ENCODE data around the gene NUDT13. TPM values are rescaled to one million over a fixed set of nuclear protein-coding genes. Genes with fewer than 3 reads are reported as not detected.

Gene NUDT13
- total and polyA plus RNA-seq, 2 of the 8 experiments (the other 6 are each of a cell fraction or from before 2014, with no cell fraction given): 1.5 to 1.9 TPM

DNA sequence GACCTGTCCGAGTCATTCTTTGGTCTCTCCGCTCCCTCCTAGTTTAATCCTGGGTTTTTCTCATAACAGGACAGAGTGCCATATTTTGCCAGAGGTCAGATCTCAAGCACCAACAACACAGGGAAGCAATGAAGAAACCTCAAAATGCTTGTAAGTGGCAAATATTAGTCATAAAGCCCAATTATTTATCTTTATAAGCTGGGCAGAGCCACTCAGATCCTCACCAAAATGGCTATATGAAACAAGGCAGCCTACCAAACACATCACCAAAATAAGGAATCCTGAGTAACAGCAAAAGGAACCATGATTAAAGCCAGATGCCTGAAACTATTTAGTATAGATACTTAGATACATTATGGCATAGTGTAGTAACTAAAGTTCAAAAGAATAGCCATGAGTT lies 52.8 kb downstream of the NUDT13 start:
- Histone ChIP-seq H2BK120ac (replicated peaks; ENCODE audit: low read depth, low read length) (no peak overlapping the region), H3K9ac (replicated peaks in 1 of 4; ENCODE audit: extremely low read depth in 1 of 4, low read depth in 3 of 4, low read length in 3 of 4) (no peak overlapping the region), H2AK5ac (ENCODE audit: low read depth, low read length) (no peak overlapping the region), H4K91ac (replicated peaks; ENCODE audit: insufficient read length, low read length) (no peak overlapping the region), H3K79me2 (ENCODE audit: control insufficient read depth in 1 of 2, insufficient read depth in 2 of 2, low read length in 2 of 2) (peaks cover 9 to 66% of the 10 kb centered on the region in 2 experiments), H3K4ac (replicated peaks; ENCODE audit: insufficient read length, low read depth, low read length) (no peak overlapping the region), H3K18ac (ENCODE audit: extremely low read depth, low read length) (no peak overlapping the region), H3K4me2 (ENCODE audit: insufficient read depth in 1 of 2, low read depth in 2 of 2, low read length in 2 of 2) (no peak overlapping the region), H3K27me3 (replicated peaks in 1 of 4; ENCODE audit: control insufficient read depth in 3 of 4, extremely low read depth in 1 of 4, insufficient read depth in 3 of 4, low read length in 3 of 4) (no peaks in the 10 kb centered on the region), H2BK20ac (ENCODE audit: low read length) (no peak overlapping the region), H3K79me1 (ENCODE audit: low read depth, low read length) (peaks cover 5% of the 10 kb centered on the region), H3K56ac (replicated peaks; ENCODE audit: insufficient read length, low read depth, low read length) (no peak overlapping the region), H2BK15ac (ENCODE audit: low read length) (no peak overlapping the region), H2AFZ (ENCODE audit: low read length) (no peak overlapping the region), H3K23ac (ENCODE audit: insufficient read length) (no peak overlapping the region), H2BK12ac (ENCODE audit: low read depth, low read length) (no peak overlapping the region), H3K27ac (ENCODE audit: low read depth, low read length) (no peak overlapping the region), H3K36me3 (ENCODE audit: control insufficient read depth in 2 of 4, insufficient read depth in 4 of 4, low read length in 3 of 4) (peaks cover 2 to 19% (median 14%) of the 10 kb centered on the region in 4 experiments; a peak in 7 of 8 replicates), H3K4me1 (replicated peaks in 1 of 4; ENCODE audit: control insufficient read depth in 3 of 4, insufficient read depth in 4 of 4, low read length in 3 of 4) (no peaks in the 10 kb centered on the region), H3K14ac (ENCODE audit: insufficient read length) (no peak overlapping the region), H3K4me3 (ENCODE audit: extremely low read depth in 1 of 4, insufficient read depth in 2 of 4, low read depth in 3 of 4, low read length in 4 of 4) (no peak overlapping the region), H2BK5ac (ENCODE audit: low read depth, low read length) (no peak overlapping the region), H4K5ac (ENCODE audit: insufficient read length, low read depth, low read length) (no peak overlapping the region), H3K23me2 (ENCODE audit: low read depth, low read length) (no peaks in the 10 kb centered on the region; the same call in 1 of the 2 replicates), H4K20me1 (replicated peaks in 1 of 2; ENCODE audit: control insufficient read depth in 1 of 2, insufficient read depth in 2 of 2, low read length in 2 of 2) (peaks cover 0 to 9% of the 10 kb centered on the region in 2 experiments), H3K9me3 (ENCODE audit: insufficient read depth in 2 of 2, low read depth in 1 of 2, low read length in 1 of 2) (no peaks in the 10 kb centered on the region; a peak in 1 of 4 replicates), H4K8ac (ENCODE audit: extremely low read depth, insufficient read depth, low read length) (no peak overlapping the region)
- FAIRE-seq: no peak
- no peak for DNase-seq (ENCODE audit: low read depth in 1 of 2, low spot score in 2 of 2)
- WGBS, 2 experiments (ENCODE audit: extremely low coverage in 1 of 2, insufficient coverage in 1 of 2, insufficient read length in 1 of 2, insufficient replicate concordance in 2 of 2, low coverage in 1 of 2, low lambda C conversion rate in 2 of 2, missing lambda C conversion rate in 1 of 2): 89% methylated on average over 2 of the region's 2 CpGs; no CpG with 5 or more reads in 1 of the 2 experiments
- ChIA-PET CTCF (ENCODE audit: partially characterized antibody) (interaction anchor here (1.3 kb wide), 1 partner anchor 52 kb away, joined by 3 read pairs; the partner anchor contains the start of gene NUDT13), POLR2A (ENCODE audit: partially characterized antibody) (no interaction called here)
- TF ChIP-seq HDAC2 (IDR thresholded peaks at IDR 0.05; ENCODE audit: borderline replicate concordance in 1 of 2, low read depth in 2 of 2, low read length in 2 of 2): no peak
- no peak for TF ChIP-seq HDAC6 (IDR thresholded peaks at IDR 0.05; ENCODE audit: low read depth, low read length)
- TF ChIP-seq, protein P1, sequence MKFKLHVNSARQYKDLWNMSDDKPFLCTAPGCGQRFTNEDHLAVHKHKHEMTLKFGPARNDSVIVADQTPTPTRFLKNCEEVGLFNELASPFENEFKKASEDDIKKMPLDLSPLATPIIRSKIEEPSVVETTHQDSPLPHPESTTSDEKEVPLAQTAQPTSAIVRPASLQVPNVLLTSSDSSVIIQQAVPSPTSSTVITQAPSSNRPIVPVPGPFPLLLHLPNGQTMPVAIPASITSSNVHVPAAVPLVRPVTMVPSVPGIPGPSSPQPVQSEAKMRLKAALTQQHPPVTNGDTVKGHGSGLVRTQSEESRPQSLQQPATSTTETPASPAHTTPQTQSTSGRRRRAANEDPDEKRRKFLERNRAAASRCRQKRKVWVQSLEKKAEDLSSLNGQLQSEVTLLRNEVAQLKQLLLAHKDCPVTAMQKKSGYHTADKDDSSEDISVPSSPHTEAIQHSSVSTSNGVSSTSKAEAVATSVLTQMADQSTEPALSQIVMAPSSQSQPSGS (IDR thresholded peaks at IDR 0.05; ENCODE audit: low read length): no peak
- no peak for TF ChIP-seq CHD2 (IDR thresholded peaks at IDR 0.05; ENCODE audit: low read length)
- TF ChIP-seq EZH2 (IDR thresholded peaks at IDR 0.05; ENCODE audit: low read depth, low read length, severe bottlenecking): no peak
- TF ChIP-seq CREB1 (IDR thresholded peaks at IDR 0.05): no peak
- TF ChIP-seq CEBPB (IDR thresholded peaks at IDR 0.05; ENCODE audit: low read depth, low read length): no peak
- TF ChIP-seq, protein P2, sequence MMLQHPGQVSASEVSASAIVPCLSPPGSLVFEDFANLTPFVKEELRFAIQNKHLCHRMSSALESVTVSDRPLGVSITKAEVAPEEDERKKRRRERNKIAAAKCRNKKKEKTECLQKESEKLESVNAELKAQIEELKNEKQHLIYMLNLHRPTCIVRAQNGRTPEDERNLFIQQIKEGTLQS (IDR thresholded peaks at IDR 0.05; ENCODE audit: insufficient read depth, low read depth, low read length): no peak
- TF ChIP-seq YY1 (IDR thresholded peaks at IDR 0.05; ENCODE audit: low read depth, low read length): no peak
- TF ChIP-seq NRF1 (IDR thresholded peaks at IDR 0.05; ENCODE audit: low read depth, low read length): no peak
- TF ChIP-seq KDM1A (IDR thresholded peaks at IDR 0.05; ENCODE audit: borderline replicate concordance, low read length): no peak
